PC-9 (cell line): ENCODE data around the gene OR10J5. TPM values are rescaled to one million over a fixed set of nuclear protein-coding genes. Genes with fewer than 3 reads are reported as not detected.

Source experiments
- BruUV-seq: library from RNA; stranded (reverse); fragments of 400-500 nt; replicated peaks from 2 replicates; lab custom pipeline; 2021; lab: Mats Ljungman, UMichigan
- CTCF ChIA-PET: fragments of 300-600 bp; sonication (Branson Sonifier 250); formaldehyde crosslinking; loops from one replicate; lab custom pipeline; 2022; ENCODE audit warnings: antibody characterized with exemption; lab: Charles Lee
- POLR2A ChIA-PET: fragments of 300-600 bp; sonication (Branson Sonifier 250); formaldehyde crosslinking; loops from one replicate; lab custom pipeline; 2022; ENCODE audit warnings: antibody characterized with exemption; ENCODE audit not compliant: unreplicated experiment; lab: Charles Lee
- DNase-seq, 2 experiments: peaks; one replicate each; pipeline versions ENCODE4 v3.0.0 to v3.0.0-alpha.2; 2015 to 2022; ENCODE audit warnings: mixed read lengths in 1 of 2
- H2AFZ ChIP-seq: fragments of 200-600 bp; sonication (generic); 2 replicates; pipeline ENCODE4 v1.8.1; 2017; ENCODE audit warnings: antibody characterized with exemption
- H3F3A ChIP-seq: fragments of 200-600 bp; sonication (generic); 2 replicates; pipeline ENCODE4 v1.8.1; 2017; ENCODE audit warnings: antibody characterized with exemption, mild to moderate bottlenecking, low read depth; ENCODE audit not compliant: insufficient read depth
- H3K27ac ChIP-seq: fragments of 200-600 bp; sonication (generic); 2 replicates; pipeline ENCODE4 v1.6.1; 2016; ENCODE audit warnings: mixed run types
- H3K27me3 ChIP-seq: fragments of 200-600 bp; sonication (generic); 2 replicates; pipeline ENCODE4 v1.6.1; 2016; ENCODE audit warnings: low read depth, mixed run types; ENCODE audit not compliant: insufficient read depth
- H3K36me3 ChIP-seq: fragments of 200-600 bp; sonication (generic); 2 replicates; pipeline ENCODE4 v1.6.1; 2016; ENCODE audit warnings: low read depth, mixed run types
- H3K4me1 ChIP-seq: fragments of 200-600 bp; sonication (generic); replicated peaks from 2 replicates; pipeline ENCODE4 v1.6.1; 2016; ENCODE audit warnings: mixed run types; ENCODE audit not compliant: insufficient read depth
- H3K4me2 ChIP-seq: fragments of 200-600 bp; sonication (generic); 2 replicates; pipeline ENCODE4 v1.6.1; 2017; ENCODE audit warnings: mixed run types
- H3K4me3 ChIP-seq: fragments of 200-600 bp; sonication (generic); 2 replicates; pipeline ENCODE4 v1.6.1; 2016; ENCODE audit warnings: mixed run types
- H3K79me2 ChIP-seq: fragments of 200-600 bp; sonication (generic); 2 replicates; pipeline ENCODE4 v1.6.1; 2017; ENCODE audit warnings: low read depth, mixed run types
- H3K9me2 ChIP-seq: fragments of 200-600 bp; sonication (generic); 2 replicates; pipeline ENCODE4 v1.8.1; 2017; ENCODE audit warnings: mild to moderate bottlenecking; ENCODE audit not compliant: insufficient read depth
- H3K9me3 ChIP-seq: fragments of 200-600 bp; sonication (generic); 2 replicates; pipeline ENCODE4 v1.8.1; 2016; ENCODE audit warnings: low read depth; ENCODE audit not compliant: insufficient read depth
- H4K20me1 ChIP-seq: fragments of 200-600 bp; sonication (generic); 2 replicates; pipeline ENCODE4 v1.8.1; 2017; ENCODE audit not compliant: insufficient read depth
- CTCF ChIP-seq: fragments of 200-600 bp; sonication (generic); conservative IDR thresholded peaks from 2 replicates; pipeline ENCODE4 v1.6.1; 2017; ENCODE audit warnings: mixed run types, antibody characterized with exemption, mild to moderate bottlenecking, moderate library complexity
- EZH2 ChIP-seq: fragments of 200-600 bp; sonication (generic); IDR thresholded peaks from 2 replicates; pipeline ENCODE4 v1.8.0; 2017; ENCODE audit warnings: antibody characterized with exemption, low read depth
- intact Hi-C: fragments of 100-400 bp; cut with micrococcal nuclease; formaldehyde crosslinking; loops from one replicate; pipeline ENCODE4 v1.10.0; 2022; ENCODE audit not compliant: unreplicated experiment
- total RNA-seq: library from RNA; stranded (reverse); gene quantifications from 2 replicates; pipeline ENCODE4 v1.2.3, GENCODE V29; 2021

The OR10J5 gene
- total RNA-seq, 1 experiment from 2014 or later: not detected

GRCh38 chr1:159509440-159510228 lies 26.2 kb downstream of the OR10J5 start:
- Histone ChIP-seq H3K4me1 (no peaks in the 10 kb centered on the region), H3F3A (no peaks in the 10 kb centered on the region), H3K4me3 (no peak overlapping the region), H3K36me3 (no peaks in the 10 kb centered on the region), H2AFZ (no peak overlapping the region), H3K79me2 (no peaks in the 10 kb centered on the region), H3K27ac (no peak overlapping the region), H3K27me3 (no peaks in the 10 kb centered on the region), H3K4me2 (no peak overlapping the region), H3K9me2 (no peaks in the 10 kb centered on the region), H4K20me1 (no peaks in the 10 kb centered on the region), H3K9me3 (0 out of 2 replicates have a peak, but pooled peaks cover 5% of the 10 kb centered on the region)
- POLR2A ChIA-PET: no interaction called here
- intact Hi-C loops: no loop called here
- BruUV-seq: no TSS peak
- CTCF ChIA-PET: no interaction called here
- no peak for DNase-seq
- TF ChIP-seq EZH2 (no peak), CTCF (no peak)

- CTCF ChIA-PET: no interaction called here
- H3K9me2 ChIP-seq: no peaks in the 10 kb centered on the region
- H3K27me3 ChIP-seq: 0 out of 2 replicates have a peak, but pooled peaks cover 4% of the 10 kb centered on the region
- no peak overlapping the region for H3K27ac ChIP-seq
- H3K4me3 ChIP-seq: no peak overlapping the region
- H3F3A ChIP-seq: no peaks in the 10 kb centered on the region
- no peaks in the 10 kb centered on the region for H3K36me3 ChIP-seq
- H3K9me3 ChIP-seq: 0 out of 2 replicates have a peak, but pooled peaks cover 5% of the 10 kb centered on the region
- POLR2A ChIA-PET: no interaction called here
- intact Hi-C loops: no loop called here
- no TSS peak for BruUV-seq
- no peaks in the 10 kb centered on the region for H4K20me1 ChIP-seq
- no peaks in the 10 kb centered on the region for H3K79me2 ChIP-seq
- no peak overlapping the region for H2AFZ ChIP-seq
- DNase-seq: no peak
- H3K4me1 ChIP-seq: no peaks in the 10 kb centered on the region
- no peak overlapping the region for H3K4me2 ChIP-seq
- TF ChIP-seq EZH2 (no peak), CTCF (no peak)
Observed at GRCh38 chr1:159508951-159509350, 26.9 kb downstream of the OR10J5 start.

- H3K9me3 ChIP-seq: peaks cover 5% of the 10 kb centered on the region; the same call in 1 of the 2 replicates
- H3K79me2 ChIP-seq: no peaks in the 10 kb centered on the region
- H3K27me3 ChIP-seq: 0 out of 2 replicates have a peak, but pooled peaks cover 4% of the 10 kb centered on the region
- H3K4me2 ChIP-seq: no peak overlapping the region
- no TSS peak for BruUV-seq
- H3F3A ChIP-seq: no peaks in the 10 kb centered on the region
- ChIA-PET POLR2A (interaction anchor here (0.7 kb wide), 1 partner anchor 385 kb away, joined by 5 read pairs; no protein-coding TSS in a partner anchor), CTCF (no interaction called here)
- no peaks in the 10 kb centered on the region for H4K20me1 ChIP-seq
- H3K4me3 ChIP-seq: no peak overlapping the region
- intact Hi-C loops: no loop called here
- H2AFZ ChIP-seq: no peak overlapping the region
- no peak overlapping the region for H3K27ac ChIP-seq
- TF ChIP-seq EZH2 (no peak), CTCF (no peak)
- no peaks in the 10 kb centered on the region for H3K9me2 ChIP-seq
- no peak for DNase-seq
- no peaks in the 10 kb centered on the region for H3K36me3 ChIP-seq
- no peaks in the 10 kb centered on the region for H3K4me1 ChIP-seq
Observed at GRCh38 chr1:159505676-159506075, 30.1 kb downstream of the OR10J5 start.
